Cerebellar cortex (tissue), 1 donor: ENCODE data around the gene MT1E.
A peak's percentile ranks its signal among the peaks of the same experiment; 100 is the strongest.
"Not testable (repeated sequence)": the region's sequence is repeated elsewhere in the genome, so short reads cannot be mapped to it uniquely, and the experiment has no call there.

Source experiments
- DNase-seq: peaks from one replicate; pipeline ENCODE4 v3.0.0-alpha.2; 2015; ENCODE audit warnings: low spot score

The MT1E gene

DNA sequence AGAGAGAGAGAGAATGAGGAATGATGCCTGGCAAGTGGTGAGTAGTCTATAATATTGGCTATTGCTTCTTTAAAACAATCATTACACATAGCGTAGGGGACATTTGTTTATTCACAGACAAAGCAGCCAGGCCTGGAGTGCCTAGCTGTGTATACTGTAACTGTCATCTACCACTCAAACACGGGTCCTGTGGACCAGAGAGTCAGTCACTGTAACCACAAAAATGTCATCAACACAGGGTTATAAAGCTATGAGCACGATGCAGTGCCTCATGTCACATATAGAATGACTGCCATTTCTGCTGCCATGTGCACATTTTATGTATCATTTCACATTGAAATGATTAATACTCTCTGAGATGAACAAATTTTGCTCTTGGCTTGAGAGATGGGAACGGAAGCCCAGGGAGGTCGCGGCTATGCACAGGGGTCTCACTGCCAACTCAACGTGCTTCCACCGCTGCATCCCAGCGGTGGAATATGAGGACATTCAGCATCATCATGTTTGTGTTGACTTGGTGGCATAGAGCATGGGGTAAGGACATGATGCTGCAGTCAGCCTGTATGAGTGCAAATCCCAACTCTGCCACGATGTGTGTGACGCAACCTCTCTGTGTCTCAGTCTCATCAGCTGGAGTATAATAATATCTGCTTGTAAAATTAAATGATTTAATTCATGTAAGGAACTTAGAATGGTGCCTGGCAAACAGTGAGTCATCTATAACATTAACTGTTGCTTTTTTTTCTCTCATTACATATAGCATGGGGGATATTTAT lies 47.4 kb downstream of the MT1E start:
- DNase-seq = no peak

DNA sequence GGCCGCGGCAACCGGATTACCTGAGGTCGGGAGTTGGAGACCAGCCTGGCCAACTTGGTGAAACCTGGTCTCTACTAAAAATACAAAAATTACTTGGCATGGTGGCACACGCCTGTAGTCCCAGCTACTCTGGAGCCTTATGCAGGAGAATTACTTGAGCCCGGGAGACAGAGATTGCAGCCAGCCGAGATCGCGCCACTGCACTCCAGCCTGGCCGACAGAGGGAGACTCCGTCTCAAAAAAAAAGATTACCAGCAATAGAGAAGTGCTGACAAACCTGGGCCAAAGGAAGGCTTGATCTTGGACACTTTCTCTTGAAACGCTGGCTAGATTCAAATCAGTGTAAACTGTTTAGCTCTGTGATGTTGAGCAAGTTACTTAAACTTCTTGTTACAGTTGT lies 48.3 kb downstream of the MT1E start:
- peak; percentile 60 for DNase-seq

DNA sequence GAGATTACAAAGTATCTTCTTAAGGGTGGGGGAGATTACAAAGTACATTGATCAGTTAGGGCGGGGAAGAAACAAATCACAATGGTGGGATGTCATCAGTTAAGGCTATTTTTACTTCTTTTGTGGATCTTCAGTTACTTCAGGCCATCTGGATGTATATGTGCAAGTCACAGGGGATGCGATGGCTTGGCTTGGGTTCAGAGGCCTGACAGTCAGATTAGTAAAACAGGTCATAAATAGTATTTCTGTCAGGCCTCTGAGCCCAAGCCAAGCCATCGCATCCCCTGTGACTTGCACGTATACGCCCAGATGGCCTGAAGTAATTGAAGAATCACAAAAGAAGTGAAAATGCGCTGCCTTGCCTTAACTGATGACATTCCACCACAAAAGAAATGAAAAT lies 49.0 kb downstream of the MT1E start:
- DNase-seq = not testable (repeated sequence)

DNA sequence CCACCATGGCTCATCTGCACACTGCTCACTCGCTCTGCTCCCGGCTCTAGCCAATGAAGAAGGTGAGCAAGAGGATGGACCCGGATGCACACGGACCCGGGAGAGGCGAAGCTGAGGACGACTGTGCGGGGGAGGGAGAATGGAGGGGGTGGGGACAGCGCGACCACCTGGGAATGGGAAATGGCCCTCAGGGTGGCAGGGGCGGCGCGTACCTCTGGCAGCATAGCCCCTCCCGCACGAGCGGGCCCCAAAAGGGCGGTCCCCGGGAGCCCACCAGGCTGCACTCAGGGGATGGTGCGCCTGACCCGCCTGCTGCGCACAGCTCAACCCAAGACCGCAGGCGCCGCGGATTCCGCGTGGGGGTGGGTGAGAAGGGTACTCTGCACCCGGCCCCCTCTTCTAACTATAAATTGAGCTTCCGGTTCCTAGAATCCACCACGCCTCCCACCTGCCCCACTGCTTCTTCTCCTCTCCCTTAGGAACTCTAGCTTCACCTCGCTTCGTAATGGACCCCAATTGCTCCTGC lies 50.2 kb downstream of the MT1E start:
- DNase-seq = no peak
